Fibroblast of mammary gland (primary cell): Measurements from ENCODE around the gene BHLHA9.

Experiments used
- DNase-seq: peaks from one replicate; pipeline ENCODE4 v3.0.0-alpha.2; 2010; ENCODE audit warnings: low read depth
- H3K4me3 ChIP-seq: 2 replicates; pipeline ENCODE4 v1.5.1; 2011; ENCODE audit warnings: low read depth, mild to moderate bottlenecking, low read length, moderate library complexity; ENCODE audit not compliant: control insufficient read depth
- CTCF ChIP-seq: conservative IDR thresholded peaks from 2 replicates; pipeline ENCODE4 v1.5.1; 2011; ENCODE audit warnings: low read depth, low read length, inconsistent platforms; ENCODE audit not compliant: control insufficient read depth, insufficient read depth

The BHLHA9 gene

DNA sequence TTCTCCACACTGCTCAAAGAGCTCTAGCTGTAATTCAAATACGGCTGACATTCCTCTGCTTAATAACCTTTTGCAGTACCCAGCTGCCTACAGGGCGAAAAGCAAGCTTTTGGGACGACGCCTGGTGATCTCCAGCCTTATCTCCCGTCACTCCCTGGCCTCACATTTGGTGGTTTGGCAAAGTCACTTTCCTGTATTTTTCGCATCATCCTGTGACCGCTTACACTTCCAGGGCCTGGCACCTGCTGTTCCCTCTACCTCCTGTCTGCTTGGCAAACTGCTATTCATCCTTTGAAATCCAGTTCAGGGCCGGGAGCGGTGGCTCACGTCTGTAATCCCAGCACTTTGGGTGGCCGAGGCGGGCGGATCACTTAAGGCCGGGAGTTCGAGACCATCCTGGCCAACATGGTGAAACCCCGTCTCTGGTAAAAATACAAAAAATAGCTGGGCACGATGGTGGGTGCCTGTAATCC is 2.7 kb upstream of the BHLHA9 start:
- no peak for TF ChIP-seq CTCF
- peak overlapping the region; percentile 62 for H3K4me3 ChIP-seq
- no peak for DNase-seq

DNA sequence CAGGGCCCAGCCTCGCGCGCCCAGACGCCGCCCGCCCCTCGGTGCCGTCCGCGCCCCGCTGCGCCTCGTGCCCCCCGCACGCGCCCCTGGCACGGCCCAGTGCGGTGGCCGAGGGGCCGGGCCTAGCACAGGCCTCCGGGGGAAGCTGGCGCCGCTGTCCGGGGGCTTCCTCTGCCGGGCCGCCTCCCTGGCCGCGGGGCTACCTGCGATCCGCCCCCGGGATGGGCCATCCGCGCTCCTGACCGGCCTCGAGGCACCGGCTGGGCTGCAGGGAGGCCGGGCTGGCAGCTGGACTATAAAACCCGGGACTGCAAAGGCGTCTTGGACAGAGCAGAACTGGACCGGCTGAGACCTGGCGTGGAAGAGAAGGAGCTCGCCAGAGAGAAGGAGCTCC is 783 bp downstream of the BHLHA9 start:
- H3K4me3 ChIP-seq = no peak overlapping the region
- TF ChIP-seq CTCF = no peak
- no peak for DNase-seq

DNA sequence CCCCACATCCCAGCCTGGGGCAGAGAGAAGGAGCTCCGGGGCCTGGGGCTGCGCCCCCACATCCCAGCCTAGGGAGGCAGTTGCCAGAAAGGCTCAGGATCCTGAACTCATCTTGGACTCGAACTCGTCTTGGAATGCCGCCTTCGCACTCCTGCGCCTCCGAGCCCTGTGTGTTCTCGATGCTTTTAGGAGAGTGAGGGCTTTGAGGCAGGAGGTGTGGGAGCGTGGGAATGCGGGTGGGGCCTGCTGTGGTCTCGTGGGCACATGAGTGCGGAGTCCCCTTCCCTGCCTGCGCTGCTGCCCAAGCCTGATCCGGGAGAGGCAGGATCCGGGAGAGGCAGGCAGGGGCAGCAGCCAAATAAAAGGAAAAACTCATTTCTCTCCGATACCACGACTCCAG is 1.2 kb downstream of the BHLHA9 start:
- no peak for TF ChIP-seq CTCF
- DNase-seq = no peak
- H3K4me3 ChIP-seq = no peak overlapping the region

DNA sequence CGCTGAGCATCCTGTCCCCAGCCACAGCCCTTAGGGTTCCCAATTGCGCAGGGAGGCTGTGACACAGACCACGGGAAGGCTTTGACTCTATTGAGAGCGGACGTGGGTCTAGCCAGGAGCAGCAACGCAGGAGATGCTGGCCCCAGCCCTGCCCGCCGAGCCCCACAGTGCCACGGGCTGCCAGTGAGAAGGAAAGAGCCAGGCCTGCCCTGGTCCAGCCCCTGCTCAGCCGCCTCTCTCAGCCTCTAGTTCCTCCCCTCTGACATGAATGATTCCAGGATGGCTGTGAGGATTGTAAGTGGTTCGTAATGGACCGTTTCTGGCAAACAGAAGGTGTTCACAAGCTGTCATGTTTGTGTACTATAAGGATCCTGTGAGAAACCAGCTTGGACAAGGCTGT is 2.5 kb downstream of the BHLHA9 start:
- DNase-seq = no peak
- no peak overlapping the region for H3K4me3 ChIP-seq
- TF ChIP-seq CTCF = no peak

GRCh38 chr17:1273492-1274244 is 3.4 kb downstream of the BHLHA9 start:
- DNase-seq = no peak
- TF ChIP-seq CTCF = no peak
- no peak overlapping the region for H3K4me3 ChIP-seq

- no peak for TF ChIP-seq CTCF
- no peak for DNase-seq
- no peak overlapping the region for H3K4me3 ChIP-seq
Observed at GRCh38 chr17:1274245-1274608, 4.0 kb downstream of the BHLHA9 start.
